Measurements from ENCODE around the gene TCEAL4. TPM values are rescaled to one million over a fixed set of nuclear protein-coding genes. Genes with fewer than 3 reads are reported as not detected.

Gene TCEAL4
- total RNA-seq, 1 experiment from 2014 or later: 63.9 TPM

Other genes starting within 250 kb of the TCEAL4 start
- gene TCEAL9, start 229.0 kb upstream of the TCEAL4 start, total RNA-seq (2014; rRNA removed; shearing (Covaris generic)): 166 and 199 TPM in 2 replicates
- 187 and 228 TPM in 2 replicates for gene BEX3, start 209.0 kb upstream of the TCEAL4 start, total RNA-seq (2014; rRNA removed; shearing (Covaris generic))
- gene RAB40A, start 66.0 kb upstream of the TCEAL4 start, total RNA-seq (2014; rRNA removed; shearing (Covaris generic)): not detected in 2 replicates
- 15.7 and 16.9 TPM in 2 replicates for gene TCEAL3, start 22.4 kb downstream of the TCEAL4 start, total RNA-seq (2014; rRNA removed; shearing (Covaris generic))
- gene TCEAL1, start 43.5 kb downstream of the TCEAL4 start, total RNA-seq (2014; rRNA removed; shearing (Covaris generic)): 26.3 and 43.2 TPM in 2 replicates
- 347 and 427 TPM in 2 replicates for gene MORF4L2, start 101.2 kb downstream of the TCEAL4 start, total RNA-seq (2014; rRNA removed; shearing (Covaris generic))
- gene TMEM31, start 125.4 kb downstream of the TCEAL4 start, total RNA-seq (2014; rRNA removed; shearing (Covaris generic)): not detected in 2 replicates
- gene PLP1, start 191.3 kb downstream of the TCEAL4 start, total RNA-seq (2014; rRNA removed; shearing (Covaris generic)): not detected in 2 replicates
- gene RAB9B, start 246.7 kb downstream of the TCEAL4 start, total RNA-seq (2014; rRNA removed; shearing (Covaris generic)): 0.96 and 3.3 TPM in 2 replicates

All from A172 (cell line).